Cardiac fibroblast (primary cell): ENCODE measurements around the gene DNAI4.
A peak's percentile ranks its signal among the peaks of the same experiment; 100 is the strongest.

Experiments used
- DNase-seq, 2 donors: peaks; one replicate each; pipeline versions ENCODE4 v3.0.0 to v3.0.0-alpha.2; 2010; ENCODE audit warnings: low read depth in 2 of 2
- H3K4me3 ChIP-seq, 2 donors: replicated peaks in 1 of 2; 1 replicate in 1 of 2; 2 replicates in 1 of 2; pipeline ENCODE4 v1.5.1; 2011; ENCODE audit warnings: low read depth in 2 of 2, low read length in 2 of 2, mild to moderate bottlenecking in 2 of 2, moderate library complexity in 1 of 2
- CTCF ChIP-seq: IDR thresholded peaks from one replicate; pipeline ENCODE4 v1.5.1; 2011; ENCODE audit warnings: low read depth, mild to moderate bottlenecking, low read length, inconsistent platforms

The DNAI4 gene

DNA sequence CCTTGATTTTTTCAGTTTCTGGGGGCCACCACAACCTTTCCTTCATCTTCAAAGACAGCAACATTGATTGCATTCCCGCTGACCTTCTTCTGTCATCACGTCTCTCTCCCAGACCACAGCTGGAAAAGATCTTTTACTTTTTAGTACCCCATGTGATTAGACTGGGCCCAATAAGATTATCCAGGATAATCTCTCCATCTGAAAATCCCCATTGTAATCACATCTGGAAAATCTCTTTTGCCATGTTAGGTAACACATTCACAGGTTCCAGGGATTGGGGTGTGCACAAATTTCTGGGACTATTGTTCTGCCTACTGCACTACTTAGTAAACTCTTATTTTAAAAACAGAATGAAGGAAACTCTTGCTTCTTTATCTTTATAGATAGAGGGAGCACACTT, 76.5 kb downstream of the DNAI4 start:
- no peak for DNase-seq
- no peak overlapping the region for H3K4me3 ChIP-seq
- TF ChIP-seq CTCF, result no peak

- TF ChIP-seq CTCF, result no peak
- no peak for DNase-seq
- H3K4me3 ChIP-seq, result no peak overlapping the region
Observed at GRCh38 chr1:66840929-66841328, 83.7 kb downstream of the DNAI4 start.

DNA sequence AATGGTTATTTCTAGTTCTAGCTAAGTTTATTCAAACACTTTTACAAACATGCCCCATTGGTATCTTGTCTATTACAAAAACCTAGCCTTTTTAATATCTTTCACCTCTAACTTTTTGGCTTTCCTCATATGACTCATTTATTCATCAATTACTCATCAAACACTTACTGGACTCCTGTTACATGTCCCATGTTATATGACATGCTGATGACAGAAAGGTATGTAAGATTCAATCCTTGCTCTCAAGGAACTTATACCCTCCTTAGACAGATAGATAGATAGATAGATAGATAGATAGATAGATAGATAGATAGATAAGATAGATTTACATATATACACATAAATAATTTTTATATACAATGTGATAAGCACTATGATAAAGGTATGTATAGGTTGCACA, 89.7 kb downstream of the DNAI4 start:
- H3K4me3 ChIP-seq, result no peak overlapping the region
- TF ChIP-seq CTCF, result no peak
- DNase-seq, result no peak

GRCh38 chr1:66833112-66833511, 91.5 kb downstream of the DNAI4 start:
- DNase-seq, result no peak
- no peak overlapping the region for H3K4me3 ChIP-seq
- no peak for TF ChIP-seq CTCF

DNA sequence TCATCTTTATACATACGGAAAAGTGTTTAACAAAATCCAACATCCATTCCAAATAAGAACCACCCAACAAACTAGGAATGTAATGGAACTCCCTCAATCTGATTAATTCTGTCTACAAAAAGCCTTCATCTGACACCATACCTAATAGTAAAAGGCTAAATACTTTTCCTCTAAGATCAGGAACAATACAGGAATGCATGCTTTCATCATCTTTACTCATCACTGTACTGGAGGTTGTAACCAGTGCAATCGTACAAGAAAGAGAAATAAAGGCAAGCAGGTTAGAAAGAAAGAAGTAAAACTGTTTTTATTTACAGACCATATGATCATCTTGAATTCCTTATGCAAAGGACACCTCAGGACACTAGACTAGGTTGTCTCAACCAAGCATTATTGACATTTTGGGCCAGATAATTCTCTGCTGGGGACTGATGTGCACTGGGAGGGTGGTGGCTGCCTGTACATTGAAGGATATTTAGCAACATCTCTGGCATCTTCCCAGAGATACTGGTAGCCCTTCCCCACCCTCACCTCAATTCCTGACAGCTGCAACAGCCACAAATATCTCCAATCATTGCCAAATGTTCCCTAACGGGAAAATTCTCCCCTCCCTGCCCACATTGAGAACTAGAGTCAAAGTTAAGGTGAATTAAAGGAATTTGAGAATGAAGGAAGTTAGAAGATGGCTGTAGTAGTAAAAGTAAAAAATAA, 93.0 kb downstream of the DNAI4 start:
- no peak overlapping the region for H3K4me3 ChIP-seq
- TF ChIP-seq CTCF, result no peak
- DNase-seq, result peak in 1 of 2 donors; percentile 29

GRCh38 chr1:66824771-66825170, 99.9 kb downstream of the DNAI4 start:
- TF ChIP-seq CTCF, result no peak
- no peak overlapping the region for H3K4me3 ChIP-seq
- DNase-seq, result no peak
